Astrocyte (in vitro differentiated cells and primary cell): ENCODE data around the gene ELMO2. TPM values are rescaled to one million over a fixed set of nuclear protein-coding genes. Genes with fewer than 3 reads are reported as not detected.

Experiments used
- DNase-seq: peaks from one replicate; pipeline ENCODE4 v3.0.0-alpha.2; 2010; ENCODE audit warnings: low read depth
- FAIRE-seq: peaks from 2 replicates; lab custom pipeline; 2011; peaks lifted over from hg19 to GRCh38; lab: Jason Lieb, UNC
- H2AFZ ChIP-seq: 2 replicates; pipeline ENCODE4 v1.6.0; 2012; ENCODE audit warnings: low read depth, low read length, inconsistent platforms
- H3K27ac ChIP-seq: 2 replicates; pipeline ENCODE4 v1.5.1; 2011; ENCODE audit warnings: low read depth, low read length, inconsistent platforms
- H3K27me3 ChIP-seq: 2 replicates; pipeline ENCODE4 v1.6.0; 2011; ENCODE audit warnings: low read length, inconsistent platforms; ENCODE audit not compliant: insufficient read depth
- H3K36me3 ChIP-seq: 2 replicates; pipeline ENCODE4 v1.5.1; 2011; ENCODE audit warnings: low read length, inconsistent platforms; ENCODE audit not compliant: insufficient read depth
- H3K4me1 ChIP-seq: 2 replicates; pipeline ENCODE4 v1.5.1; 2011; ENCODE audit warnings: low read length, inconsistent platforms; ENCODE audit not compliant: insufficient read depth
- H3K4me2 ChIP-seq: 2 replicates; pipeline ENCODE4 v1.6.0; 2012; ENCODE audit warnings: low read length, inconsistent platforms
- H3K4me3 ChIP-seq: 2 replicates; pipeline ENCODE4 v1.5.1; 2011; ENCODE audit warnings: low read depth, mild to moderate bottlenecking, low read length, inconsistent platforms; ENCODE audit not compliant: insufficient read depth
- H3K79me2 ChIP-seq: 2 replicates; pipeline ENCODE4 v1.6.0; 2012; ENCODE audit warnings: mild to moderate bottlenecking, low read length, inconsistent platforms; ENCODE audit not compliant: insufficient read depth
- H3K9ac ChIP-seq: 2 replicates; pipeline ENCODE4 v1.6.0; 2012; ENCODE audit warnings: mild to moderate bottlenecking, low read length, inconsistent platforms
- H3K9me3 ChIP-seq: 2 replicates; pipeline ENCODE4 v1.5.1; 2012; ENCODE audit warnings: low read depth, mild to moderate bottlenecking, low read length, inconsistent platforms; ENCODE audit not compliant: insufficient read depth
- H4K20me1 ChIP-seq: 2 replicates; pipeline ENCODE4 v1.6.0; 2012; ENCODE audit warnings: low read length, inconsistent platforms; ENCODE audit not compliant: insufficient read depth
- H3K27ac Mint-ChIP-seq: one replicate; pipeline ENCODE4 v1.8.0; 2021; ENCODE audit warnings: mild to moderate bottlenecking, mixed read lengths; ENCODE audit not compliant: unreplicated experiment
- H3K27me3 Mint-ChIP-seq: one replicate; pipeline ENCODE4 v1.8.0; 2021; ENCODE audit warnings: low read depth, mixed read lengths; ENCODE audit not compliant: unreplicated experiment
- H3K36me3 Mint-ChIP-seq: one replicate; pipeline ENCODE4 v1.8.0; 2021; ENCODE audit warnings: low read depth, mixed read lengths; ENCODE audit not compliant: unreplicated experiment
- H3K4me1 Mint-ChIP-seq: one replicate; pipeline ENCODE4 v1.8.0; 2021; ENCODE audit warnings: low read depth, mixed read lengths; ENCODE audit not compliant: unreplicated experiment
- H3K4me3 Mint-ChIP-seq: one replicate; pipeline ENCODE4 v1.8.0; 2021; ENCODE audit warnings: mild to moderate bottlenecking, moderate library complexity, mixed read lengths; ENCODE audit not compliant: unreplicated experiment
- H3K9me3 Mint-ChIP-seq: one replicate; pipeline ENCODE4 v1.8.0; 2021; ENCODE audit warnings: mild to moderate bottlenecking, mixed read lengths; ENCODE audit not compliant: unreplicated experiment
- CTCF ChIP-seq: IDR thresholded peaks from 2 replicates; pipeline ENCODE4 v1.5.1; 2011; ENCODE audit warnings: low read depth, mild to moderate bottlenecking, inconsistent platforms, low read length, moderate library complexity; ENCODE audit not compliant: insufficient read depth
- EZH2 ChIP-seq: IDR thresholded peaks from 2 replicates; pipeline ENCODE4 v1.6.1; 2012; ENCODE audit warnings: mild to moderate bottlenecking, low read length, inconsistent platforms; ENCODE audit not compliant: insufficient read depth
- total RNA-seq: library from RNA; stranded (reverse); gene quantifications from 2 replicates; pipeline ENCODE4 v1.2.1, GENCODE V29; 2021

The ELMO2 gene
- total RNA-seq, 1 donor from 2014 or later = 53.4 TPM

DNA sequence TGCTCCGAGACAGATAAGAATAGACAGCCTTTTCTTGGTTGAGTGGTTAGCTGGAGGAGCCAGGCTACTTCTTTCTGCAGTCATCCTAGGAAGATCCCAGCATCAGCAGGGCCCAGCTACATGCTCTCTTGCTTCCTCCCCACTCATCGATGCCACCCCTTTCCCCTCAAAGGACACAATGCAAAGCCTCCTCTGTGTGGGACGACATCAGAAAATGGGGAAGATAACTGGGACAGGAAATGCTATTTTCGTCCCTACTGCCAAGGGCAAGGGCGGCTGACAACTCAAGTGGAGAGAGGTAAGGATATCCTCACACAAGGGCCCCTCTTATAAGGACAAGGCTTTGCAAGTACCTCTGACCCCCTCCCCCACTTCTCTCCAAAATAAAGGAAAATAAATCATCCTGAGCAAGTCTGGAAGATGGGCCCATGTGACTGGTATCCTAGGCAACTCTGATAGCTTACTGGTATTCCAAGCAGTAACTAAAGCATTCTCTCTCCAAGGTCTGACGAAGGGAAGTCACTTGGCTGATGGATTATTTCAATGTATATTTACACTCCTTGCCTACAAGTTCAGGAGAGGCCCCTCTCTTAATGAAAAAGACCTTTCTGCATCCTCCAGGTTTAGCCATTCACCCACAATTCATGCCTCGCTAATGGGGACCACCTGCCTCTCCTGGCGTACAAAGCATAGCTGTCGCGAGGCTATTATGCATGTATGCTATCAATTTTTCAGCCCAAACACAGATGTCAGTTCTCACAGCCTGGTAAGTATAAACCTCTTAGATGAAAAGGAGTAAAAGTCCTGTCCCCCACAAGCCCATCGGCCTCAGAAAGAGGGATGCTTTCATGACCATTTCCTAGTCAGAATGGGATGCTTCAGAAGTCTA, 11.3 kb downstream of the ELMO2 start:
- TF ChIP-seq CTCF = no peak
- TF ChIP-seq EZH2 = no peak
- H3K9ac ChIP-seq = no peak overlapping the region
- no peaks in the 10 kb centered on the region for H3K9me3 ChIP-seq
- H3K4me3 ChIP-seq = no peak overlapping the region
- Mint-ChIP-seq H3K9me3 (no peaks in the 10 kb centered on the region), H3K4me3 (no peak overlapping the region), H3K27ac (no peak overlapping the region), H3K4me1 (peaks cover 11% of the 10 kb centered on the region), H3K27me3 (no peaks in the 10 kb centered on the region), H3K36me3 (peaks cover 12% of the 10 kb centered on the region)
- FAIRE-seq = no peak
- H3K27ac ChIP-seq = no peak overlapping the region
- peaks cover 34% of the 10 kb centered on the region for H3K79me2 ChIP-seq
- no peaks in the 10 kb centered on the region for H3K27me3 ChIP-seq
- H4K20me1 ChIP-seq = peaks cover 47% of the 10 kb centered on the region
- no peak overlapping the region for H3K4me2 ChIP-seq
- H2AFZ ChIP-seq = no peak overlapping the region
- H3K36me3 ChIP-seq = peaks cover 24% of the 10 kb centered on the region
- no peaks in the 10 kb centered on the region for H3K4me1 ChIP-seq
- DNase-seq = no peak

DNA sequence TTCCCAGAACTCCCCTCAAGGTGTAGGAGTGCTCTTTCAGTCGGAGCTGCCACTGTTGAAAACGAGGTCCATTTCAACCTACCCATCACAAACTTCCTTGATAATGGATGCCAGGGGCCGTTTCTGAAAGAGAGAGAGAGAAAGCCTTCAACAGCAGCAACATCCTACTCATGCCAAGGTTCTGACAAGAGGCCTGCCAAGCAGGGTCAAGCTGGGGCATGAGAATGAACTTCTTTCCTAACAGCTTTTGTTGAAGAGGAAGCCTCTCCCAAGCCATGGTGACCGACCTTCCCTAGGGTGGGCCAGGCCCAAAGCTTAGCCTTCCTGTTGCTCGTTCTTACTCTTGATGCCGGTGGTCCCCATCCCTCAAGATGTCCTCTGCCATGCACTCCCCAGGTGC, 12.4 kb downstream of the ELMO2 start:
- no peak for FAIRE-seq
- no peak overlapping the region for H3K9ac ChIP-seq
- TF ChIP-seq CTCF (no peak), EZH2 (no peak)
- H3K9me3 Mint-ChIP-seq = no peaks in the 10 kb centered on the region
- no peak overlapping the region for H2AFZ ChIP-seq
- DNase-seq = no peak
- no peak overlapping the region for H3K27ac Mint-ChIP-seq
- H3K4me2 ChIP-seq = no peak overlapping the region
- no peak overlapping the region for H3K27ac ChIP-seq
- H3K27me3 Mint-ChIP-seq = no peaks in the 10 kb centered on the region
- H3K4me1 Mint-ChIP-seq = peaks cover 3% of the 10 kb centered on the region
- H3K4me3 Mint-ChIP-seq = no peak overlapping the region
- H3K36me3 ChIP-seq = peaks cover 28% of the 10 kb centered on the region
- no peaks in the 10 kb centered on the region for H3K27me3 ChIP-seq
- H3K4me1 ChIP-seq = no peaks in the 10 kb centered on the region
- H3K4me3 ChIP-seq = no peak overlapping the region
- peaks cover 12% of the 10 kb centered on the region for H3K36me3 Mint-ChIP-seq
- peaks cover 38% of the 10 kb centered on the region for H4K20me1 ChIP-seq
- H3K9me3 ChIP-seq = no peaks in the 10 kb centered on the region
- H3K79me2 ChIP-seq = peaks cover 25% of the 10 kb centered on the region

- H3K9ac ChIP-seq = no peak overlapping the region
- no peaks in the 10 kb centered on the region for H3K9me3 Mint-ChIP-seq
- no peak overlapping the region for H3K27ac Mint-ChIP-seq
- H3K36me3 ChIP-seq = peaks cover 45% of the 10 kb centered on the region
- no peaks in the 10 kb centered on the region for H3K4me1 ChIP-seq
- H3K27me3 ChIP-seq = no peaks in the 10 kb centered on the region
- no peak overlapping the region for H3K4me3 Mint-ChIP-seq
- TF ChIP-seq EZH2 (no peak), CTCF (no peak)
- FAIRE-seq = no peak
- no peaks in the 10 kb centered on the region for H3K79me2 ChIP-seq
- H3K9me3 ChIP-seq = no peaks in the 10 kb centered on the region
- H3K4me3 ChIP-seq = no peak overlapping the region
- H3K27ac ChIP-seq = no peak overlapping the region
- H3K36me3 Mint-ChIP-seq = peaks cover 7% of the 10 kb centered on the region
- peaks cover 1% of the 10 kb centered on the region for H4K20me1 ChIP-seq
- no peaks in the 10 kb centered on the region for H3K4me1 Mint-ChIP-seq
- H3K27me3 Mint-ChIP-seq = no peaks in the 10 kb centered on the region
- H3K4me2 ChIP-seq = no peak overlapping the region
- no peak overlapping the region for H2AFZ ChIP-seq
- no peak for DNase-seq
Observed at GRCh38 chr20:46388937-46389336, 17.5 kb downstream of the ELMO2 start.
